LNCaP clone FGC (cell line): Measurements from ENCODE around the gene TMCC3.

Source experiments
- DNase-seq: peaks from one replicate; pipeline ENCODE4 v3.0.0-alpha.2; 2011; ENCODE audit warnings: low read depth
- H3K4me3 ChIP-seq: 2 replicates; pipeline ENCODE4 v1.5.1; 2011; ENCODE audit warnings: mild to moderate bottlenecking, low read depth, low read length, control low read depth
- TF ChIP-seq, protein P1 (sequence below): IDR thresholded peaks from 2 replicates; pipeline ENCODE4 v1.5.1; 2012; ENCODE audit warnings: mild to moderate bottlenecking; ENCODE audit not compliant: control insufficient read depth, insufficient read depth; ENCODE audit errors: extremely low read depth

TMCC3 gene

DNA sequence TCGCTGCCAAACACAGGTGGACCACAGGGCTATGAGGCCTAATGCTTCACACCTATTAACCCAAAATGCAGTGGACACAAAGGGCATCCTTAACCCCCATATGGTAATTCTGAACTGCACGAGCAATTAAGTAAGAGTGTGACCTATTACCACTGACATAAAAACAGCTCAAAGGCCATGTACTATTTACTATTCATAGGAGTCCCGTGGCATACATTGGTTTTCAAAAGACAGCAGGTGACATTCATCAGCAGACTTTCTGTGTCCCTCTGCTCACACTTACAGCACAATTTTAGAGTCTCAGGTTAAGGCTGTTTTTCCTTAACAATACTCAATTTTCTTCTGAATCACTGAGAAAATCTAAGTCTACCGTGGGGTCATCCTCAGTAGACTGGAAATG lies 23.1 kb upstream of the TMCC3 start:
- H3K4me3 ChIP-seq = no peak overlapping the region
- DNase-seq = no peak
- TF ChIP-seq, protein P1, sequence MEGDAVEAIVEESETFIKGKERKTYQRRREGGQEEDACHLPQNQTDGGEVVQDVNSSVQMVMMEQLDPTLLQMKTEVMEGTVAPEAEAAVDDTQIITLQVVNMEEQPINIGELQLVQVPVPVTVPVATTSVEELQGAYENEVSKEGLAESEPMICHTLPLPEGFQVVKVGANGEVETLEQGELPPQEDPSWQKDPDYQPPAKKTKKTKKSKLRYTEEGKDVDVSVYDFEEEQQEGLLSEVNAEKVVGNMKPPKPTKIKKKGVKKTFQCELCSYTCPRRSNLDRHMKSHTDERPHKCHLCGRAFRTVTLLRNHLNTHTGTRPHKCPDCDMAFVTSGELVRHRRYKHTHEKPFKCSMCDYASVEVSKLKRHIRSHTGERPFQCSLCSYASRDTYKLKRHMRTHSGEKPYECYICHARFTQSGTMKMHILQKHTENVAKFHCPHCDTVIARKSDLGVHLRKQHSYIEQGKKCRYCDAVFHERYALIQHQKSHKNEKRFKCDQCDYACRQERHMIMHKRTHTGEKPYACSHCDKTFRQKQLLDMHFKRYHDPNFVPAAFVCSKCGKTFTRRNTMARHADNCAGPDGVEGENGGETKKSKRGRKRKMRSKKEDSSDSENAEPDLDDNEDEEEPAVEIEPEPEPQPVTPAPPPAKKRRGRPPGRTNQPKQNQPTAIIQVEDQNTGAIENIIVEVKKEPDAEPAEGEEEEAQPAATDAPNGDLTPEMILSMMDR = no peak

- TF ChIP-seq, protein P1 = no peak
- H3K4me3 ChIP-seq = no peak overlapping the region
- peak; percentile 33 for DNase-seq
Observed at GRCh38 chr12:94671917-94672316, 21.6 kb upstream of the TMCC3 start.

GRCh38 chr12:94670898-94671297 lies 20.5 kb upstream of the TMCC3 start:
- DNase-seq = no peak
- TF ChIP-seq, protein P1 = no peak
- H3K4me3 ChIP-seq = no peak overlapping the region

DNA sequence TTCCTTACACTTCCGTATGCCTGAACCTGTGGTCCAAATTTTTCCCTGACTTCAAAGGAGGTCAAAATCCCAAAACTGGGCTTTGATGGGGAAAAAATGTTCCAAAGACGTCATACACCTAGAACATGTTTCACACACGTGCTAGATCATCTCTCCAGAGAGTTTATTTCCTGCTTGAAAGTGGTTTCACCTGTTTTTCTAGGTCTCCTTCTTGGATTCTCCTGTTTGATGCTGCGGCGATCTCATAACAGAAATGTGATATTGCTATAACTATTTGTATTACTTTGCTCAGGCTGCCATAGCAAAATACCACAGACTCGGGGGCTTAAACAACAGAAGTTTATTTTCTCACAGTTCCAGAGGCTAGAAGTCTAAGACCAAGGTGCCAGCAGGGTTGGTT lies 19.7 kb upstream of the TMCC3 start:
- DNase-seq = peak; percentile 30
- TF ChIP-seq, protein P1 = no peak

GRCh38 chr12:94667031-94667540 lies 16.7 kb upstream of the TMCC3 start:
- TF ChIP-seq, protein P1 = no peak
- H3K4me3 ChIP-seq = no peak overlapping the region
- DNase-seq = no peak

More for the DNA sequence above, 19.7 kb upstream of the TMCC3 start:
- H3K4me3 ChIP-seq = no peak overlapping the region

DNA sequence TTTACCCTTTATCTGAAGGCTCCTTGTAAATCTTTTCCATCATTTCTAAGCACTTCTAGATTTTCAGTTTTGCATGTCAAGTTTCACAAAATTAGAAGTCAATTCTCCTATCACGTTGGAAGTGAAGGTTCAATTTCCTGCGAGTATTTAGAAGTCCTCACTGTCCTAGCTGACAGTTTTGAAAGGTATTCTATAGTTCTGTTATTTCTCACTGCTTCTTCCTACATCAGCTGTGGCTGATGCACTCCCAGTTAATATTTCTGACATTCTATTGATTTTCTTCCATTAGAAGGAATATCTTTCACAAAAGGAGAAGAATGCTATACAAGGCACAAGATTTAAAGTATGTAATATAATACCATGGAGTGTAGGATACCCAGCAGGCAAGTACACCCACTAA lies 15.8 kb upstream of the TMCC3 start:
- TF ChIP-seq, protein P1 = no peak
- H3K4me3 ChIP-seq = no peak overlapping the region
- no peak for DNase-seq

GRCh38 chr12:94663702-94664101 lies 13.3 kb upstream of the TMCC3 start:
- no peak overlapping the region for H3K4me3 ChIP-seq
- no peak for DNase-seq
- TF ChIP-seq, protein P1 = no peak
